Stimulated activated CD4-positive, alpha-beta T cell treated with anti-CD3 and anti-CD28 coated beads, TNF-alpha, amount 100 ng/mL, for 1 hour (primary cell): ENCODE measurements around the gene MRPL47.
A peak's percentile ranks its signal among the peaks of the same experiment; 100 is the strongest.

ENCODE experiments used
- DNase-seq, 3 donors: peaks; one replicate each; pipeline ENCODE4 v3.0.0-alpha.2; 2020; ENCODE audit warnings: low read depth in 3 of 3, low spot score in 1 of 3

MRPL47 gene

DNA sequence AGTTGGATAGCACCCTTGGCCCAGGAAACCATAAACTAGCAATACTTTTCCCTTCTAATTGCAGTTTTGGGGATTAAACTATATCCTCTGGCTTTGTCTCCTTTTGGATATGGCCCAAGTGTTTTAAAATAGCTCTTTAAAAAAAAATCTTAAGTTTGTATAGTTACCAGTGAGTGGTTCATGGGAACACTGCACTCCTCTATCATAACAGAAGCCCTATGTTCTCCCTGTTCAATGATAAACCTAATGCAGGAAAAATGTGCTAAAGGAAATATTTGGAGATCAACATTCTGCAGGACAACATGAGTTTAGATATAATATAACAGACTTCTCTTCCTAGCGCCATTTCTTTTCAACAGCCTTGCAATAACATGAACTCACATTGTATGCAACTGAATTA lies 13.1 kb downstream of the MRPL47 start:
- no peak for DNase-seq

DNA sequence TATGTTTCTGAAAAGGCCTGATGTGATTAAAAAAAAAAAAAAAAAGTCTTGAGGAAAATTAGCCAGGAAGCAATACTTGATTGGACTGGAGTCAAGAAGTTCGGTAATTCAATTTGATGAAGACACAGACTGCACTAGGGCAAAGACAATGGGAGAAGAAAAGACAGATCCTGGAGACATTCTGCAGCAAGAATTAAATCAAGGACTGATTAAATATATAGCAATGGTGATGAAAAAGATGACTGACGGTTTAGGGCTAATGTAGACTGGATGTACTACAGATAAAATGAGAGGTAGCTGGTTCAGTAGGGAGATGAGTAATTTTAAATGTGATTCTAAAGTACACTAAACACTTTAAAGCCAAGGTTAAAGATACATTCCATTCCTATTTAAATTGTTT lies 13.8 kb downstream of the MRPL47 start:
- DNase-seq, result no peak

- no peak for DNase-seq
Observed at GRCh38 chr3:179589143-179589542, 15.3 kb downstream of the MRPL47 start.

GRCh38 chr3:179580992-179581391 lies 23.4 kb downstream of the MRPL47 start:
- DNase-seq, result no peak

DNA sequence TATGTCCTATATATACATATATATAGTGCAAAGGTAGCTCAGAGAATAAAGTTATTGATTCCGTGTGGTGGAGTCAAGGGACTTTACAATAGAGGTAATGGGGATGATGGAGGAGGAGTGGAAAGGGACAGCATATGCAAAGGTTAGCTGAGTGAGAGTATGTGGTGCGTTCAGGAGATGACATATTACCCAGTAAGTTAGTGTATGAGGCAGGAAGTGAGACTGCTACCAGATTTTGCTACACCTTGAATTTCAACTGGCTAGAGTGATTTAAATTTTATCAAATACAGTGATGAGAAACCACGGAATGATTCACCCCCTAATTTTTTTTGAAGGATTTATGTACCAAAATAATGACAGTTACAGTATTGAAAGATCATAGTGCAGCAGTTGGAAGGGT lies 38.9 kb downstream of the MRPL47 start:
- no peak for DNase-seq

DNA sequence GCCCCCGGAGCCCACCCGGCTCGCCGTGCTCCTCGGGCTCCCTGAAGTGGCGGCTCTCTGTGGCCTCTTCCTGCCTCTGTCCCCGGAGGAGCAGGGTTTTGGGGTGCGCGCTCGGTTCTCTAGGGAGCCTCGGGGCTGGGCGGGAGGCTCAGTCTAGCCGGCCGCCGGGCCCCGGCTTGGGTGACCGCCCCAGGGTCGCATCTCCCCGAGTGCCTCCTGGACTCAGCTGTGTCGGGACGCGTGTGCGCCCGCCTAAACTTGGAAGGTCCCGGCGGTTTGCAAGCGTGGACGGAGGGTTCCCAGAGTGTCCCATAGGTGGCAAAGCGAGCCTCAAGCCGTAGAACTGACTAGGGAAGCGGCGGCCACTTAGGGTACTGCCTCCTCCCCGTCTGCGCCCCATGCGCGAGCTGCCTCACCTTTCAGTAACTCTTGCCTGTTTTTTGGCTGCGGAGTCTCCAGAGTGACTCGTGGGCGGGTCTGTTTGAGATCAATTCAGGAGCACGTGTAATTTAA lies 41.1 kb downstream of the MRPL47 start:
- peak in 2 of 3 donors; percentile 18 to 43 for DNase-seq

DNA sequence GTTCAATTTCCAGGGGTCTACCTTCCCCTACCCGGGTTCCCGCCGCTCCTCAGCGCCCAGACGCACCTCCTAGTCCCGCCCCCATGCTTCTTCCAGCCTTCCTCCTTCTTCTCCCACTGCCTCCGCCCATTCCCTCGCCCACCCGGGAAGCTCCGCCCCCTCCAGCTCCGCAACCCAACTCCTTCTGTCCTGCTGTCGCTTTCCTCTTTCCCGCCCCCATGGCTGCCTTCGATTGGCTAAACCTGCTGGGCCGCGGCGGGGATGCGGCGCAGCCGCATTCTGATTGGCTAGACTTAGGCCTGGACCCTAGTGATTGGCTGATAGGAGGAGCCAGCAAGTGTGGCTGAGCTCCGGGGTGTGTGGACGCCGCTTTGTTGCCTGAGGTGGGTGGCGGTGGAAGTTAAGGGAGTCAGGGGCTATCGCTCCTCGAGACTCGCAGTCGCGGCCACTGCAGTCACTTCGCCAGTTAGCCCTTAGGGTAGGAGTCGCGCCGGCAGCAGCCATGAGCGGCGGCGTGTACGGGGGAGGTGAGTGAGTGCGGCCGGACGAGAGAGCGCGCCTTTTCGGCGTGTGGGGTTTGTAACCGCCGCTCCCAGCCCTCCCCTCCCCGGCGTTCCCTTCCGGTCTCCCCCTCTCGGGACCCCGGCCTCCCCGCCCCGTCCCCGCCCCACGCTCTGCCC lies 41.7 kb downstream of the MRPL47 start, which contains the start of gene ACTL6A:
Gene ACTL6A, plus strand, starts transcription at position 336 of the 680 bp plus-strand sequence. Its CDS starts 167 bp downstream, at position 503.
- DNase-seq, result peak; percentile 93 to 97 (median 97)

- DNase-seq, result no peak
Observed at GRCh38 chr3:179560791-179561190, 43.6 kb downstream of the MRPL47 start.

DNA sequence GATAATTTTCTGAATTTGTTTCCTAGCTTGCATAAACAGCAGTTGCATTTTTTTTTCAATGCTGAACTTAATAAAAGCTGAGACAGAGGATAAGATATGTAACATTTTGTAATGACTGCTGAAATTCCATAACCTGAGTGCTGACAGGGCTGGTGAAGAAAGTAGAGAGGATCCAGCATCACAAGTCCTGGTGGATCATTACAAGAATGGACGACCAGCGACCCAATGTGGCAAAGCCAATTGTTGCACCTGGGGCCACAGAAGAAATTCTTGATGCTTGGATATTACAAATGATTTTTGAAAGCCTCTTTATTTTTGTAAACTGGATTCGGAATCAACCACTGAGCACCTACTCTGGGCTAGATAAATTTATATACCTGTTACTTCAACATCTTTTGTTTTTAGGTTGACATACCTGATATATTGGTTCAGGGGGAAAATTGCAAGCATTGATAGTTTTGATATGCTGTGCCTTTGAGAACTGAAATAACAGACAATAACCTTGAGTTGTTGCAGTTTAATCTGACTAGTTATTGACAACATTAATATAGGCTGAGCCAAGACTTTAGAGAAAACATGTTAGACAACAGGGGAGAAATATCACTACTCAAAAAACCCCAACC lies 45.6 kb downstream of the MRPL47 start:
- DNase-seq, result peak in 1 of 3 donors; percentile 12

GRCh38 chr3:179551349-179552105 lies 52.9 kb downstream of the MRPL47 start:
- no peak for DNase-seq

- no peak for DNase-seq
Observed at GRCh38 chr3:179546814-179547241, 57.6 kb downstream of the MRPL47 start.

DNA sequence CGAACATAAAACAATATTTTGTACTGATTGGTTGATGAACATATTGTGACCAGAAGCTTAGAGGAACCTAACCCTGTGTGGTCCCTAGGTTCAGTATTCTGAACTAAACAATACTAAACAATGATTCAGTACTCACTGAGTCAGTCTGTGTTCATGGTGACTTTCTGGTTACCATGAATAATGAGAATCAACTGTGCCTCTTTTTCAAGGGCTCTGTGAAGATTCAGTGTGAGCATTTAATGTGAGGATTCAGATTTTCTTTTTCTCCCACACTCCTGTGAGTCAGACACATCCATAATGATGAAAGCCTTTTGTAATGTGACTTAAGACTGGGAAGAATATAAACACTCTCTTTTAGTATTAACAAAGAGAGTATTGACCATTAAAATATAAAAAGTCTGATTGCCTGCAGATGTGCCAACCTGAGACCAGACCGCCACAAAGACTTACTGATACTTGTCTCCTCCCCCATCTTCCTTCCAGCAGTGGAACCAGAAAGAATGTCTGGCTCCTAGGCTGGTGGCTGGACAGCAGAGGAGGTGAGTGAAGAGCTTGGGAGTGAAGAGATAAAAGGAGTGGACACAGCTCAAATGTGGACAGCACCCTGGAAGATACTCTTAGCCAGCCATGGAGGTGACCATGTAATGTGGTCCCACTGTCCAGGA lies 59.3 kb downstream of the MRPL47 start:
- DNase-seq, result no peak

DNA sequence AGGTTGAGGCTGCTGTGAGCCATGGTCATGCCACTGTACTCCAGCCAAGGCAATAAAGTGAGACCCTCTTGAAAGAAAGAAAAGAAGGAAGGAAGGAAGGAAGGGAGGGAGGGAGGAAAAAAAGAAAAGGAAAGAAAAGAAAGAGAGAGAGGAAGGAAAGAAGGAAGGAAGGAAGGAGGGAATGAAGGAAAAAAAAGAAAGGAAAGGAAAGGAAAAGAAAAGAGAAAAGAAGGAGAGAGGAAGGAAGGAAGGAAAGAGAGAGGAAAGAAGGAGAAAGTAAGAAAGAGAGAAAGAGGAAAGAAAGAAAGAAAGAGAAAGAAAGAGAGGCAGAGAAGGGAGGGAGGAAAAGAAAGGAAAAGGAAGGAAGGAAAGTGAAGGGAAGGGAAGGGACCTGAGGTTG lies 62.1 kb downstream of the MRPL47 start:
- DNase-seq, result no peak

- no peak for DNase-seq
Observed at GRCh38 chr3:179541596-179541995, 62.8 kb downstream of the MRPL47 start.

- DNase-seq, result no peak
Observed at GRCh38 chr3:179541094-179541493, 63.3 kb downstream of the MRPL47 start.
